Measurements from ENCODE around the gene SYF2. TPM values are rescaled to one million over a fixed set of nuclear protein-coding genes. Genes with fewer than 3 reads are reported as not detected.

Gene SYF2
- total and polyA plus RNA-seq, 2 of the 13 experiments (the other 11 are each of a cell fraction or from before 2014, with no cell fraction given), result 17.8 to 34.1 TPM

DNA sequence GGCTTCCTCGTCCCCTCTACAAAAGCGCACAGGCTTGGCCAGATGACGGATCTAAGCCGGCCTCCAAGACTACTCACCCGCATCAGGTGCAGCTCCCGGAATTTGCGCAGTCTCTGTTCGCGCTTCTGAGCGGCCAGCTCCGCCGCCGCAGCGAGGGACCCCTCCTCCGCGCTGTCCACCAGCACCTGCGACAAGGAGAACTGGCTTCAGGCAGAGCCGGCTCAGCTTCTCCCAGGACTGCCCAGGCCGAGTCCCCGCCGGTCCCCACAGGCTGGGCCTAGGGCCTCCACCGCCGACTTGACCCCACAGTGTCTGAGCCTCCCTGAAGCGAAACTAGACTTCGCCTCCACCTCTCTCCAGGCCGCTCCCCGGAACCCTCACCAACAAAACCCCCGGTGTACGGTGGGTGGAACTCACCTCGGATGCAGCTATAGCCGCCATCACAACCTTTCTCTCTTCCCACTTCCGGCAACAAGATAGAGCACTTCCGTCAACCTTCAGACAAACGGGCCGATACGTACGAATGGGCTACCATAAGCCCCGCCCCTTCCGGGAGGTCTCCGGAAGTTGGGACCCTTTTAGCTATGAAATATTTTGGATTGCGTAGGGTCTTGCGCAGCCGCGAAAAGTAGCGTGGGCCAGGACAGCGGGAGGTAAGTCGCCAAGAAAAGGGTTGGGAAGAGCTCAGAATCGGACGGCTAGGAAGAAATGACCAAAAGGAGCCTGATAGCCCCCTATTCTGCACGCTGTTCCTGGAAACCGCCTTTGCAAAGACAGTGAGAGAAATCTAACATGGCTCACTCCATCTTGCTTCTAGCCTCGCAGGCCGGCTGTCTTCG lies at the start of gene SYF2 (continued):
- TF ChIP-seq, protein P1, sequence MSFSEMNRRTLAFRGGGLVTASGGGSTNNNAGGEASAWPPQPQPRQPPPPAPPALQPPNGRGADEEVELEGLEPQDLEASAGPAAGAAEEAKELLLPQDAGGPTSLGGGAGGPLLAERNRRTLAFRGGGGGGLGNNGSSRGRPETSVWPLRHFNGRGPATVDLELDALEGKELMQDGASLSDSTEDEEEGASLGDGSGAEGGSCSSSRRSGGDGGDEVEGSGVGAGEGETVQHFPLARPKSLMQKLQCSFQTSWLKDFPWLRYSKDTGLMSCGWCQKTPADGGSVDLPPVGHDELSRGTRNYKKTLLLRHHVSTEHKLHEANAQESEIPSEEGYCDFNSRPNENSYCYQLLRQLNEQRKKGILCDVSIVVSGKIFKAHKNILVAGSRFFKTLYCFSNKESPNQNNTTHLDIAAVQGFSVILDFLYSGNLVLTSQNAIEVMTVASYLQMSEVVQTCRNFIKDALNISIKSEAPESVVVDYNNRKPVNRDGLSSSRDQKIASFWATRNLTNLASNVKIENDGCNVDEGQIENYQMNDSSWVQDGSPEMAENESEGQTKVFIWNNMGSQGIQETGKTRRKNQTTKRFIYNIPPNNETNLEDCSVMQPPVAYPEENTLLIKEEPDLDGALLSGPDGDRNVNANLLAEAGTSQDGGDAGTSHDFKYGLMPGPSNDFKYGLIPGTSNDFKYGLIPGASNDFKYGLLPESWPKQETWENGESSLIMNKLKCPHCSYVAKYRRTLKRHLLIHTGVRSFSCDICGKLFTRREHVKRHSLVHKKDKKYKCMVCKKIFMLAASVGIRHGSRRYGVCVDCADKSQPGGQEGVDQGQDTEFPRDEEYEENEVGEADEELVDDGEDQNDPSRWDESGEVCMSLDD (CRISPR knock-in tag; IDR thresholded peaks at IDR 0.05; ENCODE audit: borderline replicate concordance), result no peak
- TF ChIP-seq PHF20 (CRISPR knock-in tag; IDR thresholded peaks at IDR 0.05), result peak; percentile 90
- TF ChIP-seq ZNF776 (CRISPR knock-in tag; IDR thresholded peaks at IDR 0.05), result no peak; the same call in 1 of the 2 replicates
- TF ChIP-seq, protein P2, sequence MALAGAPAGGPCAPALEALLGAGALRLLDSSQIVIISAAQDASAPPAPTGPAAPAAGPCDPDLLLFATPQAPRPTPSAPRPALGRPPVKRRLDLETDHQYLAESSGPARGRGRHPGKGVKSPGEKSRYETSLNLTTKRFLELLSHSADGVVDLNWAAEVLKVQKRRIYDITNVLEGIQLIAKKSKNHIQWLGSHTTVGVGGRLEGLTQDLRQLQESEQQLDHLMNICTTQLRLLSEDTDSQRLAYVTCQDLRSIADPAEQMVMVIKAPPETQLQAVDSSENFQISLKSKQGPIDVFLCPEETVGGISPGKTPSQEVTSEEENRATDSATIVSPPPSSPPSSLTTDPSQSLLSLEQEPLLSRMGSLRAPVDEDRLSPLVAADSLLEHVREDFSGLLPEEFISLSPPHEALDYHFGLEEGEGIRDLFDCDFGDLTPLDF (CRISPR knock-in tag; IDR thresholded peaks at IDR 0.05), result no peak
- TF ChIP-seq GATAD1 (CRISPR knock-in tag; IDR thresholded peaks at IDR 0.05), result peak; percentile 98
- TF ChIP-seq NFYC (CRISPR knock-in tag; IDR thresholded peaks at IDR 0.05), result peak; percentile 42; the same call in 1 of the 2 replicates
- TF ChIP-seq HDAC1 (CRISPR knock-in tag; IDR thresholded peaks at IDR 0.05), result peak; percentile 94
- TF ChIP-seq ARNT2 (CRISPR knock-in tag; IDR thresholded peaks at IDR 0.05; ENCODE audit: low read depth), result no peak
- TF ChIP-seq, protein P3, sequence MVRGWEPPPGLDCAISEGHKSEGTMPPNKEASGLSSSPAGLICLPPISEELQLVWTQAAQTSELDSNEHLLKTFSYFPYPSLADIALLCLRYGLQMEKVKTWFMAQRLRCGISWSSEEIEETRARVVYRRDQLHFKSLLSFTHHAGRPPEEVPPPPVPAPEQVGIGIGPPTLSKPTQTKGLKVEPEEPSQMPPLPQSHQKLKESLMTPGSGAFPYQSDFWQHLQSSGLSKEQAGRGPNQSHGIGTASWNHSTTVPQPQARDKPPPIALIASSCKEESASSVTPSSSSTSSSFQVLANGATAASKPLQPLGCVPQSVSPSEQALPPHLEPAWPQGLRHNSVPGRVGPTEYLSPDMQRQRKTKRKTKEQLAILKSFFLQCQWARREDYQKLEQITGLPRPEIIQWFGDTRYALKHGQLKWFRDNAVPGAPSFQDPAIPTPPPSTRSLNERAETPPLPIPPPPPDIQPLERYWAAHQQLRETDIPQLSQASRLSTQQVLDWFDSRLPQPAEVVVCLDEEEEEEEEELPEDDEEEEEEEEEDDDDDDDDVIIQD (CRISPR knock-in tag; IDR thresholded peaks at IDR 0.05; ENCODE audit: low read depth), result no peak; the same call in 1 of the 2 replicates
- peak; percentile 56 for TF ChIP-seq CREB1 (IDR thresholded peaks at IDR 0.05)
- TF ChIP-seq CREB1 (CRISPR knock-in tag; IDR thresholded peaks at IDR 0.05), result peak; percentile 92
- peak; percentile 78 for TF ChIP-seq CEBPG (CRISPR knock-in tag; IDR thresholded peaks at IDR 0.05)
- peak; percentile 49 for TF ChIP-seq RBFOX2 (IDR thresholded peaks at IDR 0.05; ENCODE audit: low read depth, low read length)
- no peak for TF ChIP-seq ZNF567 (CRISPR knock-in tag; IDR thresholded peaks at IDR 0.05; ENCODE audit: borderline replicate concordance)
- TF ChIP-seq SRSF1 (optimal IDR thresholded peaks at IDR 0.05; ENCODE audit: low read depth, low read length), result peak; percentile 81
- TF ChIP-seq ZNF720 (CRISPR knock-in tag; IDR thresholded peaks at IDR 0.05), result no peak
- TF ChIP-seq, protein P4, sequence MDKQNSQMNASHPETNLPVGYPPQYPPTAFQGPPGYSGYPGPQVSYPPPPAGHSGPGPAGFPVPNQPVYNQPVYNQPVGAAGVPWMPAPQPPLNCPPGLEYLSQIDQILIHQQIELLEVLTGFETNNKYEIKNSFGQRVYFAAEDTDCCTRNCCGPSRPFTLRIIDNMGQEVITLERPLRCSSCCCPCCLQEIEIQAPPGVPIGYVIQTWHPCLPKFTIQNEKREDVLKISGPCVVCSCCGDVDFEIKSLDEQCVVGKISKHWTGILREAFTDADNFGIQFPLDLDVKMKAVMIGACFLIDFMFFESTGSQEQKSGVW (CRISPR knock-in tag; IDR thresholded peaks at IDR 0.05; ENCODE audit: borderline replicate concordance), result no peak
- TF ChIP-seq, protein P5, sequence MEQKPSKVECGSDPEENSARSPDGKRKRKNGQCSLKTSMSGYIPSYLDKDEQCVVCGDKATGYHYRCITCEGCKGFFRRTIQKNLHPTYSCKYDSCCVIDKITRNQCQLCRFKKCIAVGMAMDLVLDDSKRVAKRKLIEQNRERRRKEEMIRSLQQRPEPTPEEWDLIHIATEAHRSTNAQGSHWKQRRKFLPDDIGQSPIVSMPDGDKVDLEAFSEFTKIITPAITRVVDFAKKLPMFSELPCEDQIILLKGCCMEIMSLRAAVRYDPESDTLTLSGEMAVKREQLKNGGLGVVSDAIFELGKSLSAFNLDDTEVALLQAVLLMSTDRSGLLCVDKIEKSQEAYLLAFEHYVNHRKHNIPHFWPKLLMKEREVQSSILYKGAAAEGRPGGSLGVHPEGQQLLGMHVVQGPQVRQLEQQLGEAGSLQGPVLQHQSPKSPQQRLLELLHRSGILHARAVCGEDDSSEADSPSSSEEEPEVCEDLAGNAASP (CRISPR knock-in tag; IDR thresholded peaks at IDR 0.05; ENCODE audit: borderline replicate concordance), result 0 out of 2 replicates have a peak, but pooled peaks have one; percentile 19
- TF ChIP-seq ZBTB7B (CRISPR knock-in tag; IDR thresholded peaks at IDR 0.05), result peak; percentile 92
- TF ChIP-seq ZNF709 (CRISPR knock-in tag; IDR thresholded peaks at IDR 0.05), result no peak
- peak; percentile 72; the same call in 1 of the 2 replicates for TF ChIP-seq PITX1 (CRISPR knock-in tag; IDR thresholded peaks at IDR 0.05)

Measured in HepG2 (cell line).